HG02610 (cell line): ENCODE data around the gene MST1.

ENCODE experiments used
- ATAC-seq: cut with Tn5 transposase; IDR thresholded peaks from one replicate; pipeline ENCODE4 v1.9.1; 2021; ENCODE audit warnings: mild to moderate bottlenecking, moderate library complexity; ENCODE audit not compliant: unreplicated experiment

Gene MST1

DNA sequence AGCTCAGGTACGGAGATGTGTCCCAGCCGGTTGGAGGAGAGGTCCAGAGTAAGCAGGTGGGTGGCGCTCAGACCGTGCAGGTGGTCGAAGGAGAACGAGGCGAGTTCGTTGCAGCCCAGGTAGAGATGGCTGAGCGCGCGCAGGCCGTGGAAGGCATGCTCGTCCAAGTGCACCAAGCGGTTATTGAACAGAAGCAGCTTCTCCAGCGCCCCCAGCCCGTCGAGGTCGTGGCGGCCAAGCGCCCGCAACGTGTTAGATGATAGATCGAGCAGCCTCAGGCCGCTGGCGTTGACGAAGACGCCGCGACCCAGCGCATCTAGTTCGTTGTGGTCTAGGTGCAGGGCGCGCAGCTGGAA, 29.6 kb upstream of the MST1 start:
- ATAC-seq = no peak

DNA sequence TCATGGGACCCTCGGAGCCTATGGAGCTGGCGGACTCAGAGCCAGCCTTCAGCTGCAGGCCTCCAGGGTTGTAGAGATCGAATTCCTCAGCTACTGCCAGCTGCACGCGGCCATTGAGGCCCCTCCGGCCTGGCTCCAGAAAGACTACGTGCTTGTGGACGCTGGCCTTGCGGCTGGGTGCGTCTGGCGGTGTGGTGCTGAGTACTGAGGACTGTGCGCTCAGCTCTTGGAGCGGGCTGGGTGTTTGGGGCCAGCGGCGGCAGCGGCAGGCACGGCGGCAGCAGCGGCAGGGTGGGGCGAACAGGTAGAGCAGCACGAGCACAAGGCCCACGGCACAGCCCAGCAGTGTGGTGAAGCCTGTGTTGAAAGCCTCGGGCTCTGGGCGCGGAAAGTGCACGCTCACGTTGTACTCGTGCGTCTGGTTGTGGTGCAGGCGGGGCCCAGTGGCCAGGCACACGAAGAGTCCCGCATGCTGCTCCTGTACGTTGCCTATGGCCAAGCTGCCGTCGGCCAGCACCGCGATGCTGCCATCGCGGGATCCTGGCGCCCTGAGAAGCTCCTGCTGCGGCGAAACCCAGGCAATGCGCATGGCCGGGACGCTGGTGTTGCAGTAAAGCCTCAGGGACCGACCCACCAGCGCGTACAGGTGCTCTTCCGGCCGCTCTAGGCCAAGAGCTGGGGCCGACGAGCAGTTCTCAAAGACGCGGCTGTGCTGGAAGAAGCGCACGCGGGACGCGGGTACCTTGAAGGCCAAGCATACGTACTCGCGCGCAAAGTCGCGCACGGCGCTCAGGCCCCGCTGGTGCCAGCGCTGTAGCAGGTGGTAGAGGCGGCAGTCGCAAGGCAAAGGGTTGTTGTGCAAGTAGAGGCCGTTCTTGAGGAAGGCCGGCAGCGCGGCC, 28.9 kb upstream of the MST1 start:
- no peak for ATAC-seq

DNA sequence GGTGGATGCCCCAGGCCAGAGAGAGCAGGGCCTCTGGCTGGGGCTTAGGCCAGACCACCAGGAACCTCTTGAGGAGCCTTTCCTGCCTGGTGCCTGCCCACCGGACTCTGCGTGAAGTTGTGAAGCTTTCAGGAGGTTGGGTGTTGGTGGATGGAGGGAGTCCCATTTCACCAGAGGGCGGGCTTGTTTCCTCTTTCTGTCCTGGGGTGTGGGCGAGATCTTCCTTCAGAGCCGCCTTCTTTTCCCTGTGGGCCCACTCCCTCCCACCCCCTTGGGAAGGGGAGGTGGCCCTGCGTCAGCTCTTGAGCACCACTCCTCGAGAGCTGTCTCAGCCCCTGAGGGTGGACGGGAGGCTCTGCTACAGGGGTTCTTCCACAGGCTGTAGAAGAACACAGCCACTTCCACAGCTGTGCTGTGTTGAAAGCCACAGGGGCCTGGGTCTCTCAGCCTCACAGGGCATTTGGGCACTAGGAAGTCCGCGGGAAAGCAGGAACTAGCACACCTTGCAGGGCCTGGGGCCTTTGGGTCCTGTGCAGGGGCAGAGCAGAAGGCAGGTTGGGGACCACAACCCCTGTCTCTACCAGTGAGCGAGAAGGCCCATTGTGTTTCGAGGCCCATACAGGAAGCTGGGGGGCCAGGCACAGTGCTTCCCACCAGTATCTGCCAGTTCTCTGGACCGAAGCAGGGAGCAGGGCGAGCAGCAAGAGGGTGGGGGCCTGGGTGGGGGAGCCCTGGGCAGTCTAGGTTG, 28.1 kb upstream of the MST1 start:
- ATAC-seq = no peak

DNA sequence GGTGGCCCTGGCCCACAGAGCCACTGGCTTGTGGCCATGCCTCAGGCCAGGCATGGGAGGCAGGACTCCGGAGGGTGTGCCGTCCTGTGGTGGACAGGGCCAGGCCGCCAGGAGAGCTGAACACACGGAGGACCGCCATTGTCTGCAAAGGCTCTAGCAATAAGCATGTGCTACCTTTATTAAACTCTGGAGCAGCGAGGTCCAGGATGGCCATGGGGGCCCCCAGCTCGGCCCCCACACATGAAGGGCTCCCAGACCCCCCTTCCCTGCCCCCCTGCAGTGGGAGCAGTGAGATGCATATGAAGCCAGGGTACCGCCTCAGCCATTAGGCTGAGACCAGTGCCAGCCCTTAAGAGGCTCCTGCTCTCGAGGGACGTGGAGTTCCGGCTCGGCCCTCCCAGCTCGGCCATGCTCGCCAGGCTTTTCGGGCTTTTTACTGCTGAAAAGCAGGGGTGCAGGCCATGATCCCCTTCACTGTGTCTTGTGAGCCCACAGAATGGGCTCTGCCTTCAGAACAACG, 27.5 kb upstream of the MST1 start:
- no peak for ATAC-seq

DNA sequence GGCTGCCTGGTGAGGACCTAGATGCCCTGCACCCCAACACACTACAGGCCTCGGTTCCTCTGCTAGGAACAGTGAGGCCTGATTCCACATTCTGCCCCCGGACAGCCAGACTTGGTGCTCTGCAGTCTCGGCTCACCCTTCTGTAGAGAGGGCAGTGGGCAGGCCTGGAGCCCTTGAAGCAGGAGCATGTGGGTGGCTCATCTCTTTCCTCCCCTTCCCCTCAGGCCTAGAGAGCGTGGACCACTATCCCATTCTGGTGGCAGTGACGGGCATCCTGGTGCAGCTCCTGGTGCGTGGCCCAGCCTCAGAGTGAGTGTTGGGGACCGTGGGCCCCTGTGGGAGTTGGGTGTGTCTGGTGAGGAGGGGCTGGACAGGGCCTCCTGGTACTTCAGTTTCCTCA, 26.9 kb upstream of the MST1 start:
- ATAC-seq = no peak

DNA sequence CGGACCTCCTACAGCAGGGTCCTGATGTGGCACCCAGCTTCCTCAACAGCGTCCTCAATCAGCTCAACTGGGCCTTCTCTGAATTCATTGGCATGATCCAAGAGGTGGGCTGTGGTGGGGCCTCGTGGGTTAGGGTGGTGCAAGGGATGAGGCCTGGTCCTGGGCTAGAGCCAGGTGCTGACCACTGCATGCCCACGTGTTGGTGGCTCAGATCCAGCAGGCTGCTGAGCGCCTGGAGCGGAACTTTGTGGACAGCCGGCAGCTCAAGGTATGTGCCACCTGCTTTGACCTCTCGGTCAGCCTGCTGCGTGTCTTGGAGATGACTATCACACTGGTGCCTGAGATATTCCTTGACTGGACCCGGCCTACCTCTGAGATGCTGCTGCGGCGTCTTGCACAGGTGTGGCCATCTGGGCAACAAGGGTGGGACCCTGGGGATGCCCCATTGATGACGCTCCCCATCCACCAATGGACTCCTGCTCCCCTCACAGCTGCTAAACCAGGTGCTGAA, 26.4 kb upstream of the MST1 start:
- no peak for ATAC-seq

DNA sequence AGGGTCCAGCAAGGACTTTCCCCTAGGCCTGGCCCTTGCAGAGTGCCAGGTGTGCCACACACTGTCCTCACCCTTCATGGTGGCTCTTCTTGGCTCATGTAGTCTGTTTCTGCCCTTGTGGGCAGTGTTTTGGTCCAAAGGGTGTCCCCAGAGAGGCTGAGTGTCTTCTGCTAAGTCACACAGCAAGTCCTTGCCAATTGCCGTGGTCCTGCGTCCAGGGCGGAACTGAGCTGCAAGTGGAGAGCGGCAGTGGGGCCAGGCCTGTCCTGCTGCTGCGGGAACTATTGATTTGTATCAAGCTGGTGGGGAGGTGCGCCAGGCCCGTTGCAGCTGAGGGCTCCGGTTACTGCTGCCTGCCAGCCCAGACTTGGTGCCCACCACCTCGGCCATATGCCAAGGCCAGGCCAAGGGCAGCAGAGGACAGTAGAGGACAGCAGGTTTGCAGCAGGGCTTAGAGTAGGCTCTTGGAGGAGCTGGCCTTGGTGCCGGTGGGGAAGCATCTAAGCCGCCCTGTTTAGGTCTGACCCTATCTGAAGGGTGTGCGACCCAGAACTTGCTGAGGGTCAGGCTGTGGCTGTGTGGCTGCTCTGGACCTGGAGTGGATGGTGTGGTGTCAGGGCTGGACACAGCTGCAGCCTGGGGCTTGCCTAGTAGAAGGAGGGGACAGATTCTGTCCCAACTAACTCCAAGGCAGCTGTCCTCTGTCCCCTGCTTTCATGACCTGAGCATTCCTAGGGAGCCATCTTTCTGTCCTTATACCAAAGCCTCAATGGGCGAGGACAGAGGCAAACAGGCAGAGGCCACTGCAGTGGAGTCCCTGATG, 25.7 kb upstream of the MST1 start:
- ATAC-seq = no peak

DNA sequence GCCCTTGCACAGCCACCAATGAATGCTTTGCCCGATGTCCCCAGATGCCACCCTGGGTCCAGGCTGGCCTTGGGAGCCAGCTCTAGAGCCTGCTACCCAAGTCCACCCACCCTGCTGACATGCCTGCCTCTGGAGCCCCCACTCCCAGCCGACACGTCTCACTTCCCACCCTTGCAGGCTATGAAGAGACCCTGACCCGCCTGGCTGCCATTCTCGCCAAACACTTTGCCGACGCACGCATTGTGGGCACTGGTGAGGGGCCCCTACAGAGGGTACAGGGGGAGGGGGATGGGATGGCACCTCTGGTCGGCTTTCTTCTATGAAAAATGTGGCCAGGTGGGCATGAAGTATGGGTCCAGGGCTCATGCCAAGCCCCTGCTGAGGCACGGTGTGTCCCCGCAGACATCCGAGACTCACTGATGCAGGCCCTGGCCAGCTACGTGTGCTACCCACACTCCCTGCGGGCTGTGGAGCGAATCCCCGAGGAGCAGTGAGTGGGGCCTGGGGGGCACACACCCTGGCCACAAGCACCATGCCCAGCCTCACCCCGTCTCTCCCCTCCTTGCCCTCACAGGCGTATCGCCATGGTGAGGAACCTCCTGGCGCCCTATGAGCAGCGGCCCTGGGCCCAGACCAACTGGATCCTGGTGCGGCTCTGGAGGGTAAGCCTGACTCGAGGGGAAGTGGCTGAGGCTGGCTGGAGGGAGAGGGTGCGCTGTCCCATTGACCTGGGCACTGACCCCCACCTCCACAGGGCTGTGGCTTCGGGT, 24.2 kb upstream of the MST1 start:
- ATAC-seq = no peak

DNA sequence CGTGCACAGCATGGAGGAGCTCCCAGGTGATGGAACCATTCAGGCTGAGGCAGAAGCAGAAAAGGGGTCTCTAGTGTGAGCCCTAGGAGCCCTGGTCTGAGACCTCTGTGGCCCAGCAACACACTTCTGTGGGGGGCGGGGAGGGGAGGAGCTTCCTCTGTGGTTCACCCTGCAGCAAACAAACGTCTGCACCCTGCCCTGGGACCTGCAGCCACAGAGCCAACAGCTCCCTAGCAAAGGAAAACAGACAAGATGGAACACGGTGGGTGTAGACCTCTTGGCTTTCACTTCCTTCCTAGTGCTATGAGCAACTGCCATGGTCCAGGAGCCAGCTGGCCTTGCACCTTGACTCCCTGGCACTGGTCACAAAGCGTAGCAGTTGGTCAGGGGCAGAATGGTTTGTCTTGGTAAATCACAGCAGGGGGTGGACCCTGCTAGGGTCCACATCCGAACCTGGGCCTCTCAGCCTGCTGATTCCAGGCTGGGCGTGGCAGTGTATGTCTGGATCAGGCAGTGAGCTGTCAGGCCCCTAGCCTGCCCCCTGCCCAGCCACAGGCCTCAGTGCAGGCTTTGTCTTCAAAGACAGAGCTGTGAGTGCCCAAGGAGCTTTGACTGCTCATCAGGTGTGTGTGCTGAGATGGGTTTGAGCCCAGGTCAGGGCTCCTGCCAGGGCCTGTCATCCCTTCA, 23.5 kb upstream of the MST1 start:
- ATAC-seq = no peak

DNA sequence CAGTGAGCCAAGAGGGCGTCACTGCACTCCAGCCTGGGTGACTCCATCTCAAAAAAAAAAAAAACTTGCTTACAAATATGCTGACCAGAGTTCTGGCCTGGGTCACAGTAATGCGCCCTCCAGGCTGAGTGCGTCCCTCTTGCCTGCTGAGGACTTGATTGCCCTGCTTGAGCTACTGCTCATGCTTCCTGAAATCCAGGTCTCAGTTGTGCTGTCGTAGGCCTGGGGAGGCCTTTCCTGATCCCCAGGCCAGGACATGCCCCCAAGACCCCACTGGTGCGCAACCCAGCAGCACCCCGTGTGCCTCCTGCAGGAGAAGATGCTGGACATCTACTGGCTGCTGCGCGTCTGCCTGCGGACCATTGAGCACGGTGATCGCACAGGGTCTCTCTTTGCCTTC, 22.9 kb upstream of the MST1 start:
- ATAC-seq = no peak

DNA sequence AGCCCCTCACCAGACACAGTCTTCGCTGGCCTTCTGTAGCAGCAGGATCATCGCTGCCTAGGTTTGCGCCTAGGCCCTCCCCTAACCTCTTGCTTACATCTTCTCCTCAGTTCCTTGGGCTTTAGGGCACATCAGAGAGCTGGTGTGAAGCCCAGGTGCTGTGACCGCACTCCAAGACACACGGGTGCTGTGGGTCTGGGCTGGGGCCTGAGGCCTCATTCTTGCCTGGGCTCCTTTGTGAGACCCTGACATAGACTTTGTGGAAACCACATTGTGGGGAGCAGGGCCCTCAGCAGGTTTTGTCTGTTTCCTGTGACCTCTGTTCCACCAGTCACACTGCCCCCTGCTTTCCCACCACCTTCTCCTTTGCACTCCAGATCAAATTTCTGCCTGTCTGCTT, 22.2 kb upstream of the MST1 start:
- no peak for ATAC-seq

DNA sequence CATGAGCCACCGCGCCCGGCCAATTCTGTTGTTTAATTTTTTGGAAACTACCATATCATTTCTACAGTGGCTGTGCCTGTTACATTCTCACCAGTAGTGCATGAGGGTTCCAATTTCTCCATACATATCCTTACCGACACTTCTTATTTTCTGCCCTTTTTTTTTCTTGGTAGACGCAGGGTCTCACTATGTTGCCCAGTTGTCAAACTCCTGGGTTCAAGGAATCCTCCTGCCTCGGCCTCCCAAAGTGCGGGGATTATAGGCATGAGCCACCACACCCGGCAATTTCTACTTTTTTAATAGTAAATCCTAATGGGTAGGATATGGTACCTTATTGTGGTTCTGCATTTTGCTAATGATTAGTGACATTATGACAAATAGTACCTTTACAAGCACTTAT, 20.6 kb upstream of the MST1 start:
- no peak for ATAC-seq

DNA sequence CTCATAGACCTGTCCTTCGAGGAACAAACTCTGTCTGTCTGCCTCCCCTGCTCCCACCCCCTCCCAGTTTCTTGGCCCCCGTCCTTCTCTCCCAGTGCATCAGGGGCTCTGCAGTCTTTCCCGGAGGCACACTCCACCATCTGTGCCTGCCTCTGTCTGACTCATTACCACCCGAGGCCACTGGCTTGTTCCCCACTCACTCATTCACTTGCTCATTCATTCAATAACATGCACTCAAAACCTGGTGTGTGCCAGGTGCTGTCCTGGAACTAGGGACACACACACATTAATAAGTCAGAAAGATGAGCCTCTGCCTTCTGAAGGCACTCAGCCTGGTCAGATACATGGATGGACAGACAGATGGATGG, 17.8 kb upstream of the MST1 start:
- no peak for ATAC-seq

DNA sequence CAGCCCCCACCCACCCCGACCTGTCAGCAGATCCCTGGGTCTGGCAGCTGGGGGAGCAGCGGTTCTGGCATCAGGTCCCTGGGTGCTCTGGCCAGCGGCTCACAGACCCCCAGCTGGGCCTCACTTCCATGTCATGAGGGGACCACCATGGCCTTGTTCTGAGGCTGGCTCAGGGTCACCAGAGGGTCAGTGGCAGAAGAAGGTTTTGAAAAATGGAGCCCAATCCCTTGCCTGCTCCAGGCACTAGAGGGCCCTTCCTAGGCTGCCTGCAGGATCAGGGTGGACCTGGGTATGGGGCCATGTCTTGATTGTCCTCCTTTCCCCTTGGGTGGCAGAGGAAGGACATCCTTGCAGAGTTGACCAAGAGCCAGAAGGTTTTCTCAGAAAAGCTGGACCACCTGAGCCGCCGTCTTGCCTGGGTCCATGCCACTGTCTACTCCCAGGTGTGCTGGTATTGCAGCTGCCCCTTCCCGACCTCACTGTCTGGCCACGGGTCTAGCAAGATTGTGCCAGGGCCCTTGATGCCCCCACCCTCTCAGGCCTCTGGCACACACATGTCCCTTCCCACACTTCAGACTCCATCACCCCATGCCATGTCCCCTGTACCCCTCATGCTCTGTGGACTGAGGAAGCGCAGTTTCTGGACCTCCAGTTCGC, 17.3 kb upstream of the MST1 start:
- no peak for ATAC-seq

DNA sequence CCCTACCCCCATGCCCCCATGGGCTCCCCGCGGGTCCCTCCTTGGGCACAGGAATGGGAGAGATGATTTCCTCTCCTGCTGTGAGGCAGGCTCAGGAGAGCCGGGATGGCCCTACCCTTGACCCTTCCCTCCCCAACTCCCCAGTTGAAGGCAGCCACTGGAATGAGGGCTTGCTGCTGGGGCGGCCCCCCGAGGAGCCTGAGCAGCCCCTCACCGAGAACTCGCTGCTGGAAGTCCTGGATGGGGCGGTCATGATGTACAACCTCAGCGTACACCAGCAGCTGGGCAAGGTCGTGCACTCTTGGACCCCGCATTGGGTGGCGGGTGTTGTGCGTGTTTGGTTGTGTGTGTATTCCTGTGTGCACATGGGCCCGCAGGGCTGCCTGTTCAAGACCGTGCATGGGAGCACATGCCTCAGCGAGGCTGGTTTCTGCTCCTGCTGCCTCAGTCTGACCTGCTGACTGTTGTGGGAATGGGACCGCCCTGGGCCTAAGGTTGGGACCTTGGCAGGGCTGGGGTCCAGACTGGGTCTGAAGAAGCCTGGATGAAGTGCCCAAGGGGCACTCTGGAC, 16.2 kb upstream of the MST1 start:
- no peak for ATAC-seq

DNA sequence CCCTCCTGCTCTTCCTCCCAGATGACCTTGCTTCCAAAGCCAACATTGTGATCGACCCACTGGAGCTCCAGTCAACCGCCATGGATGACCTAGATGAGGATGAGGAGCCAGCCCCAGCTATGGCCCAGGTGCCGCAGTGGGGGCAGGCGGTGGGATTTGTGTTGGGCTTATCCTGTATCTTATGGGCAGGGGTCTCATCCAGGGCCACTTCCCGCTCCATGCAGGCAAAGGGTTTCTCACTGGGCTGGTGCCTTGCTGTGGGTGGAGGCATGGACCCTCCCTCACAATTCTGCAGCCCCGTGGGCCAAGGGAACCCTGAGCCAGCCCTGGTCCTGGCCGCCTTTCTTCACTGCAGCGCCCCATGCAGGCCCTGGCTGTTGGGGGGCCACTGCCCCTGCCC, 15.4 kb upstream of the MST1 start:
- no peak for ATAC-seq

DNA sequence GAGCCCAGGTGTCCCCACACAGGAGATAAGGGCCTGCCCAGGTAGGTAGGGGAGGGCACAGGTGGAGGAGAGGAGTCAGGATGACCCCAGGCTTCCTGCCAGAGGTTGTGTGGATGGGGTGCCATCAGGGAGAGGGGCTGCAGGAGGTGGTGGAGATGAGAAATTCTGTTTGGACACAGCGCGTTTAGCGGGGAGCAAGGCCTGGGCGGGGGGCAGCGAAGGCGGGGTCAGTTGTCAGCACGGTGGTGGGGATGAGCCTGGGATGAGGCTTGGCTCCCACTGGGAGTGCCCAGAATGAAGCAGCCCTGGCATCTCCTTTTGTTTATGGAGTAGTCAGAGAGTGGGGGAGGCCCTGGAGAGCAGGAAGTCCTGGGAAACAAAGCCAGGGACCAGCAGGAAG, 14.7 kb upstream of the MST1 start:
- ATAC-seq = no peak

DNA sequence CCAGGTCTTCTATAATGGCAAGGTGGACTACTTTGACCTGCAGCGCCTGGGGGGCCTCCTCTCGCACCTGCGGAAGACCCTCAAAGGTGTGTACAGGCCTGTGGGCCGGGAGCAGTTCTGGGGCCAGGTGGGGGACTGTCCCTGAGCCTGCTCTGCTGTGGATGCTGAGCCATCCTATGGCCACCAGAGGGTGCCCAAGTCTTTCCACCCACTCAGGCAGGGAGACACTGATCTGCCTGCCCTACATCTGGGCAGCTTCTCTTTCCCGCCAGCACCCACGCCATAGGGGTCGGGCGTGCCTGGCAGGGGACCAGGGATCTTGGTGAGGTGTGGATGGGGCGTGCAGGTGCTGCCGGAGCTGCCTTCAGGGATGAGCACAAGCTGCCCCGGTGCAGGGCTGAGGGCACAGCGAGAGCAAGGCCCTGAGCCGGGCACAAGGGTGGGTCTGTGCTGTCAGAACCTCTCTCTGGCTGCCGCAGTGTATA, 14.2 kb upstream of the MST1 start:
- ATAC-seq = peak; percentile 76

DNA sequence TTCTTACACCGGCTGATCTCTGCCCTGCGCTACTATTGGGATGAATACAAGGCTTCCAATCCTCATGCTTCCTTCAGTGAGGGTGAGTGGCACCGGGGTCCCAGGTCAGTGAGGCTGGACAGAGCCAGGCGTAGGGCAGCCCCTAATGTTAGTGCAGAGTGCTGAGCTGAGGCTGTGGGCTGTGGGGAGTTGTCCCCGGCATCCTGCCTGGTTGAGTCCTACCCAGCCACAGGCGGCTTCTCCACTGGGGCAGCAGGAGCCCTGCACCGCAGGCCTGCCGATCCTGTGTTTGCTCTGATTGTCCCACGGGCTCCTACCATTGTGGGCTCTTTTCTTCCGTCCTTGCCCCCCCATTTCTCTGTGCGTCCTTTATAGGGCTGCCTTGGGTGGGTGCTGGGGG, 13.4 kb upstream of the MST1 start:
- no peak for ATAC-seq
